CD4-positive, alpha-beta T cell treated with Interferon alpha-2 for 1 hour (primary cell): ENCODE data around the gene SBF1.

Experiments used
- DNase-seq, 2 donors: peaks; one replicate each; pipeline ENCODE4 v3.0.0-alpha.2; 2020 to 2022

The SBF1 gene

GRCh38 chr22:50465066-50465930 lies 9.5 kb downstream of the SBF1 start:
- no peak for DNase-seq

GRCh38 chr22:50464451-50464850 lies 10.4 kb downstream of the SBF1 start:
- no peak for DNase-seq

- DNase-seq: no peak
These were observed 11.5 kb downstream of the SBF1 start for GRCh38 chr22:50463188-50463900.

- DNase-seq: no peak
These were observed 12.8 kb downstream of the SBF1 start for GRCh38 chr22:50461979-50462540.

GRCh38 chr22:50461536-50461935 lies 13.3 kb downstream of the SBF1 start:
- DNase-seq: no peak

GRCh38 chr22:50460938-50461337 lies 13.9 kb downstream of the SBF1 start:
- no peak for DNase-seq

GRCh38 chr22:50459496-50460140 lies 15.2 kb downstream of the SBF1 start:
- peak in 1 of 2 donors; percentile 28 for DNase-seq

- DNase-seq: no peak
These were observed 15.8 kb downstream of the SBF1 start for GRCh38 chr22:50459016-50459415.

GRCh38 chr22:50456466-50457234 lies 18.2 kb downstream of the SBF1 start:
- no peak for DNase-seq

GRCh38 chr22:50456026-50456425 lies 18.8 kb downstream of the SBF1 start:
- DNase-seq: no peak

- DNase-seq: no peak
These were observed 19.6 kb downstream of the SBF1 start for GRCh38 chr22:50455201-50455600.

GRCh38 chr22:50454556-50455075 lies 20.2 kb downstream of the SBF1 start:
- no peak for DNase-seq

- DNase-seq: no peak
These were observed 22.2 kb downstream of the SBF1 start for GRCh38 chr22:50452649-50453048.

GRCh38 chr22:50447576-50448551 lies 27.0 kb downstream of the SBF1 start:
- DNase-seq: no peak

GRCh38 chr22:50446708-50447575 lies 27.9 kb downstream of the SBF1 start:
- no peak for DNase-seq

- no peak for DNase-seq
These were observed 28.7 kb downstream of the SBF1 start for GRCh38 chr22:50445880-50446707.

GRCh38 chr22:50445071-50445879 lies 29.6 kb downstream of the SBF1 start:
- peak; percentile 27 to 58 for DNase-seq

- no peak for DNase-seq
These were observed 30.2 kb downstream of the SBF1 start for GRCh38 chr22:50444663-50445062.
